GM21526 (cell line): ENCODE data around the gene MDM1.

ENCODE experiments used
- ATAC-seq: cut with Tn5 transposase; IDR thresholded peaks from one replicate; pipeline ENCODE4 v1.9.1; 2021; ENCODE audit warnings: moderate library complexity; ENCODE audit not compliant: unreplicated experiment, low FRiP score

MDM1 gene

GRCh38 chr12:68279227-68280054, 52.7 kb downstream of the MDM1 start:
- ATAC-seq: no peak

- ATAC-seq: no peak
Measured at GRCh38 chr12:68276402-68276930, 55.7 kb downstream of the MDM1 start.

DNA sequence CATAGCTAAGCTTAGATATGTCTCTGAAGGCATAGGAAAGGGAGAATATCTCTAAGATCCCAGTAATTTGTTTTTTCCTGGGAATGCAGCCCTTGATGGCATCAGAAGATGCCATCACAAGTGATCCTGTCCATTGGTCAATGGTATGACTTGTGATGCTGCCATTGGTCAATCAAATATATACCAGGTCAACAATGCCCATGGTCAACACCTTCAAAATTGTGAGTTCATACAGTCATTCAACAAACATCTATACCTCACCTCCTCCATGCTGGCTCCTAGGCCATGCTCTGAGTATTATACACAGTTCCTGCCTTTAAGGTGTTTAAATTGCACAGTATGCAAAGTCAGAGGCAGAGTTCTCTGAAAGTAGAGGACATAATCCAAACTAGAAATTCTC, 59.4 kb downstream of the MDM1 start:
- no peak for ATAC-seq

DNA sequence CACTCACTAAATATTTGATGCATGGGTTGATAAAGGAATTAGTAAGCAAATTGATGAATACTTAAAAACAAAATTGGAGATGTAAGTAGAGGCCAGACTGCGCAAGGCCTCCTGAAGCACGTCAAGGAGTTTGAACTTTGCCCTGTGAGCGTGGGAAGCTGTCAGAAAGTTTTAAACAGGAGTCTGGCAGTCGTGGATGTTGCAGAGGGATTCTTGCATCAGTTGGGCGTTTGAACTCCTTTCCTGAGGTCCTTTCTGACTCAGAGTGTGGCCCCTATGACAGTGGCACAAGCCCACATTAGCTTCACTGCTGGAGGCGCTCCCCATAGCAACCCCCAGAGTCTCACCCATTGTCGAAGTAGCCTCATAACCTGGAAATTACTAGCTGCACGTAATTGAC, 60.8 kb downstream of the MDM1 start:
- no peak for ATAC-seq

GRCh38 chr12:68270358-68270757, 61.8 kb downstream of the MDM1 start:
- no peak for ATAC-seq

GRCh38 chr12:68269779-68270178, 62.4 kb downstream of the MDM1 start:
- ATAC-seq: no peak

DNA sequence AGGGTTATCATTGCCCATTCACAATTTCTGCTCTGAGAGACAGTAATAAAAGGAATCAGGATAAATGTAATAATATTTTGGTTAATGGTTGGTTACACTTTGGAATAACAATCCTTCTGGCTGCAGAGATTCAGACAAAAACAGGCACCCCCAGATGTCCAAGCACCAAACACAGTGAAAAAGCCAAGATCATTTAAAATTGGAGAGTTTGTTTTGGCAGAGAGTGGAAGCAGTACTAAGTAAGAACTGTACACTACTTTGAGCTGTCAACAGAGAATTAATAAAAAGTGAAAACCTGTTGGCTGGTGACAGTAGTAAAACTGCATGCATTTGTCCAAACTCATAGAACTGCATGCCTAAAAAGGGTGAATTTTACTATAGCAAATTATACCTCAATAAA, 63.2 kb downstream of the MDM1 start:
- no peak for ATAC-seq

DNA sequence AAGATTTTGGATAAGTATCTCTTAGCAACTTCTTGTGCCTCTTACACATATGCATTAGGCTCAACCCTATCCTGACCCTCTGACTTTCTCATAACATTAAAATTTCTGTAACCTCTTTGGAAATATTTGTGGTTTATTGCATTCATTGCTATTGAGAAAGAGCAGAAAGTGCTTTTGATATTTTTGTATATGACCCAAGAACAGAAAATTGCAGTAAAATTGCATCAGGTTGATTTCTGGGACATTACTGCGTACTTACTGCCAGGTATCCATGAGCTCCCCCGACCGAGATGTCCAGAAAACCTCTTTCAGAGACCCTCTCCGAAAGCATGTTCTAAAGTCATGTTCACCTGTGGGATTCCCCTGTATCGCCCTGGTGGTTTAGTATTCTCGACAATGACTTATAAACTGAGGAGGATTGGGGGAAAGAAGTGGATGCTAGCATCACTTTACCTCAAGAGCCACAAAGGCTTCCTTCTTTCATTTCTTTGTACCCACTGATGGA, 64.2 kb downstream of the MDM1 start:
- no peak for ATAC-seq

DNA sequence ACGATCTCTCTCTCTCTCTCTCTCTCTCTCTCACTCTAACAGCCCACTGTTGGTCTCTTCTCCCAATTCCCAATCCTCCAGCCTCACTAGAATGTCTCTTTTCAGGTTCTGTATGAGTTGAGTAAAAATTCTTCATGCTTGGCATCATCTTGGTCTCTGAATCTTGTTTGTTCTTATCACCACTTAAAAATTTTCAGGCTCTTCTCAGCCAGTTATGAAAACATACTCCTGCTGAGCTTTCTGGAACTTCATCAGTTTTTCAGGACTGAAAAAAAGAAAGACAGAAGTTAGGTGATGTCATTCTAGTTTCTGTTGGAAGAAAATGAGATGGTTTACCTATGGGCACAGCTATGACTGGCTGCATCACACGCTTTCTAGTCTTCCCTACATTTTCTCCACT, 67.3 kb downstream of the MDM1 start:
- no peak for ATAC-seq

GRCh38 chr12:68264158-68264855, 67.9 kb downstream of the MDM1 start:
- ATAC-seq: no peak

DNA sequence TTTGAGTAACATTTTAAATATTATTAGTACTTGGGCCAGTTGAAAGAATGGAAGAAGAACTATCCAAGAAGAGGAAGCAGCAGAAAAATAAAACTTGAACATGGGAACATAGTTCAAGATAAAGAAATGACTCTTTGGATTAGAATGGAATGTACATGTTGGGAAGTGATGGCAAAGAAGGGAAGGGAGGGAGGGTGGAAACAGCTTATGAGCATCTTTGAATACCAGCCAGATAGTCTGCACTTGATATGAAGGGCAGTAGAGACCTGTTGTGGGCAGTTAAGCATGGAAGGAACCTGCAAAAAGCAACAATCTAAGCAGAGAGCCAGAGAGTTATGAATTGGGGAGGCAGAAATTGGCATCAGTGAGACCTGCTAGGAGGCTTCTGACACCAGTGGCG, 68.8 kb downstream of the MDM1 start:
- no peak for ATAC-seq

DNA sequence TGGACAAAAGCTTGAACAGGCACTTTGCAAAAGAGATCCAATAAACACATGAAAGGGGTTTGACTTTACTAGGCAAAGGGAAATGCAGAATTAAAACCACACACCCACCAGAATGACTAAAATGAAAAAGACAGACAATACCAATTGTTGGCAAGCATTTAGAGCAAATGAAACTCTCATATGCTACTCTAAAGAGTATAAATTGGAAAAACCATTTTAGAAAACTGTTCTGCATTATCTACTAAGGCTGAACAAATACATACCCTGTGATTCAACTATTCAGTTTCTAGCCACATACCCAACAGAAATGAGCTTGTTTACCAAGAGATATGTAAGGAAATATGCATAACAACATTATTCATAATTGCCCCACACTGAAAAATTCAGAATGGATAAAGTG, 70.3 kb downstream of the MDM1 start:
- ATAC-seq: no peak

DNA sequence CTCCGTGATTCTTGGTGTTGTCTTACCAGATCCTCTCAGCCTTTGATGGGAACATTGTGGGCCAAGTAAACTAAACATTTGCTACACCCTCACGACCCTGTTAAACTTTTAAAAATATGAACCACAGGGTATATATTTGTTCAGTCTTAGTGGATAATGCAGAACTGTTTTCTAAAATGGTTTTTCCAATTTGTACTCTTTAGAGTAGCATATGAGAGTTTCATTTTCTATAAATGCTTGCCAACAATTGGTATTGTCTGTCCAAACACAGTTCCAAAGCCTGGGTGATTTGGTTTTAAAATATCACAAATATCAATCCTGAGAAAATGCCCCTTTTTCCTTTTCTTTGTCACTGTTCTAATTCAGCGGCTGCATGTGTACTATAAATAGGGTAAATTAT, 72.0 kb downstream of the MDM1 start:
- no peak for ATAC-seq

DNA sequence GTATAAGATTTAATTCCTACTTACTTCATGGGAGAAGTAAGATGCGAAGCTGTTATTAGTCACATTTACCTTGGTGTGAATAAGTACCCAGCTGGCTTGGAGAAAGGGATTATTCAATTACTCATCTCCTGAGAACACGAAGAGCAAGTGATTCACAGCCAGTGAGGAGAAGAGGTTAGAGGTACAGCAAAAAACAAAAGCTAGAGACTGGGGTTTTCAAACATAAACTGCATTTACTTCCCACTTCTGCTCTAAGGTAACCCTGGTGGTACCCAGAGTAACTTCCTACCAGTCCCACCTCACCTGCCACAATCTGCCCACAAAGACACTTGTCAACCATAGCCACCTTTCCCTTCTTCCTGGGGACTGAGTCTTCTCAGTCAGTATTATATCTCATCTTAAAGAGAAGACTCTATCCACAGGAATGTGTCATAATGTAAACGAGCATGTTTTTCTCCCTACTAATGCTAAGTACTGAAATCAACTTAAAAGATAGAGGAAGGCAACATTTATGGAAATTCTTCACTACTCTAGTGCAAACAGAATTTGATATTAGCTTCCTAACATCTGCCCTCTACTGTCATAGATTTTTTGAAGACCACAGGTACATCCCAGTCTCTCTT, 72.7 kb downstream of the MDM1 start:
- ATAC-seq: no peak

GRCh38 chr12:68253504-68253903, 78.7 kb downstream of the MDM1 start, which contains the start of gene IL22:
Gene IL22 (minus strand): TSS chr12:68253604. CDS start chr12:68253448, 156 bp downstream.
- ATAC-seq: no peak

GRCh38 chr12:68252077-68252476, 80.1 kb downstream of the MDM1 start:
- no peak for ATAC-seq

GRCh38 chr12:68250454-68250853, 81.7 kb downstream of the MDM1 start:
- no peak for ATAC-seq

DNA sequence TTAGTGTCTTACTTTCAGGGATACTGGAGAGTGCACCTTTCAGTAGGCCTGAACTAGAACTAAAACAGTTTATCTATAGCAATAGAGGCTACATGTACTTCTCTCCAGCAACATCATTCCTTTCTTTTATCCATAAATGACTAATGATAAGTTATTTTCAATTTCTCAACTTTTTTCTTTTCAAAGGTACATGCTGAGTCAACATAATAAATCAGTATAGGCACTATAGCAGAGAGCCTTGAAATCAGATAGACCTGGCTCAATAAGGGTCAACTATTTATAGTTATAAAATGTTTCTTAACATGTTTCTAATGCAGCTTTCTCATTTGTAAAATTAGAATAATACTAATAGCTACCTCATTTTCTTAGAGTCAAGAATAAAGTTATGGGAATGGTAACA, 84.4 kb downstream of the MDM1 start:
- ATAC-seq: no peak

- no peak for ATAC-seq
Measured at GRCh38 chr12:68246350-68246749, 85.8 kb downstream of the MDM1 start.

- ATAC-seq: no peak
Measured at GRCh38 chr12:68245180-68246021, 86.8 kb downstream of the MDM1 start.
